GM21526 (cell line): ENCODE measurements around the gene FAM20C.

Experiments
- ATAC-seq: cut with Tn5 transposase; IDR thresholded peaks from one replicate; pipeline ENCODE4 v1.9.1; 2021; ENCODE audit warnings: moderate library complexity; ENCODE audit not compliant: unreplicated experiment, low FRiP score

FAM20C gene

GRCh38 chr7:299169-299568 lies 106.8 kb downstream of the FAM20C start:
- no peak for ATAC-seq

- ATAC-seq, result no peak
Measured at GRCh38 chr7:299628-300027, 107.3 kb downstream of the FAM20C start.

DNA sequence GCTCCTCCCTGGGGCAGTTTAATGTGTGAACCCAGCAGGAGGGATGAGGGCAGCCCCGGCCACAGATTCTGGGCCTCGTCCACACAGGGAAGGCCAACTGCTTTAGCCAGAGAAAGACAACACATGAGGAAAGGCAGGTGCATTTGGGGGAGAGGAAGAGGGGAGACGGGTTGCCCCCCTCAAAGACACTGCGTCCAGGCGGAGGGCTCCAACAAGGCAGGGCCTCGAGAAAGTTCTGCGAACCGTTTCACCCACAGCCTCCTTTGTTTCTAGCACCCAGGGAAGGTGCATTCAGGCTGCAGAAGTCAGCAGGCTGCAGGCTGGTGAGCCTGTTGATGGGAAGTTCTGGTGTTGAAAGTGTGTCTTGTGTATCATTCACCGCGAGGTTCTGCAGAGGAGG lies 107.7 kb downstream of the FAM20C start:
- ATAC-seq, result no peak

GRCh38 chr7:300546-301290 lies 108.3 kb downstream of the FAM20C start:
- no peak for ATAC-seq

DNA sequence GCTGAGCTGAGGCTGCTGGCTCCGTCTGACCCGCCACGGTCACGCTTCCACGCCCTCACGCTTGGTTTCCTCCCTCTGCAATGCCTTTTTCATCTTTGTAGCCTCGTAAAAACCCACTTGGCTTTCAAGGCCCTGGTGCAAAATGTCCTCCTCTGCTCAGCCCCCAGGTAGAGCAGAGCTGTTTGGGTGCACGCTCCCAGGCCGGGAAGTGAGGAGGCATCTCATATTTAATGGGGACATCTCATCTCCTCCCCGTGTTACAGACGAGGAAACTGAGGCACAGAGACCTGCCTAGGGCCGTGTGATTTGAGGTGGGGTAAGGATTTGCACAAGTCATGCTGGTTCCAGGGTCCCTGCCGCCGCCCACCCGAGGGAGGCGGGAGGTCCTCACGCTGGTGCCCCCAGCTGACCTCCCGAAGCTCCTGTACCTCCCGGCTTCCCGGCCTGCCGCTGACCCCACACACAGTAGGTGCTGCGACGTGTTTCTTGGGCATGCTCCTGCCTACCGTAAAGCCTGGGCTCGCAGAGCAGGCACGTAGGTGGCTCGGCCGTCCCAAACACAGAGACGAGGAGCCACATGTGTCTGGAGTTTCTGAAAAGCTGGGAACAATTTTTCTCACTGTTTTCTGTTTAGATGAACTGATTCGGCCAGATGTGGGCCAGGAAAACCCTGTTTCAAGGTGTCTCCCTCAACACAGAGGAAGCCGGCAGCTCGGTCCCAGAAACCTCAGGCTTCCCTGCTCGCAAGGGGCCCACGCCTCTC lies 109.1 kb downstream of the FAM20C start:
- no peak for ATAC-seq

- no peak for ATAC-seq
Measured at GRCh38 chr7:302054-302992, 110.0 kb downstream of the FAM20C start.

- ATAC-seq, result no peak
Measured at GRCh38 chr7:303425-303824, 111.1 kb downstream of the FAM20C start.

- no peak for ATAC-seq
Measured at GRCh38 chr7:303884-304573, 111.7 kb downstream of the FAM20C start.

GRCh38 chr7:304574-305409 lies 112.4 kb downstream of the FAM20C start:
- ATAC-seq, result no peak

DNA sequence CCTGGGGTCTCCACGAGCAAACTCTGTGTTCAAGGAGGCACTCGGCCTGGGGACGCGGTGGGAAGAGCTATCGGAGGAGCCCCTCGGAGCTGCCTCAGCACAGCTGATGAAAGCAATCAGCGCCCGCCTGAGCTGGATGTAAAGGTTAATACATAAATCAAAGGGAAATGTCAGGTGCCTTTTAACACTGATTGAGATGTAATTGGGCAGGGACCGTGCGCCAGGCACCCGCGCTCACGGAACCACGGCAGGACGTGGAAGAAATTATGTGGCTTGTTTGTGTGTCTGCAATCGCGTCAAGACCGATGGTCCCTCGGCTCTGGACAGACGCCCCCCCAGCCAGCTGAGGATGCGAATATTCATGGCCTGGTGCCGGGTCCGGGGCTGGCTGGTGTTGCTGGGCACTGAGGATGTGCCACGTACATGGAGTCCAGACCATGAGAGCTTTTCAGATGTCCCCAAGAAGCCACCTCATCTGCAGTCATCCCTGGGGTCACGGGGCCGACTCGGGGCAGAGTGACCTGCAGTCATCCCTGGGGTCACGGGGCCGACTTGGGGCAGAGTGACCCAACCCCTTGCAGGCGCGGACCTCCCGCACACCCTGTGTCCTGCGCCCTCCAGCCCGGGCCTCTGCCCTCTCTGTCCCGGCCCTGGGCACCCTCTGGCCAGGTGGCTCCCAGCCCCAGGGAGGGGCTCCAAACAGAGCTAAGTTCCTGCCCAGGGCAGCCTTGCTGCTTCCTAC lies 113.2 kb downstream of the FAM20C start:
- no peak for ATAC-seq

DNA sequence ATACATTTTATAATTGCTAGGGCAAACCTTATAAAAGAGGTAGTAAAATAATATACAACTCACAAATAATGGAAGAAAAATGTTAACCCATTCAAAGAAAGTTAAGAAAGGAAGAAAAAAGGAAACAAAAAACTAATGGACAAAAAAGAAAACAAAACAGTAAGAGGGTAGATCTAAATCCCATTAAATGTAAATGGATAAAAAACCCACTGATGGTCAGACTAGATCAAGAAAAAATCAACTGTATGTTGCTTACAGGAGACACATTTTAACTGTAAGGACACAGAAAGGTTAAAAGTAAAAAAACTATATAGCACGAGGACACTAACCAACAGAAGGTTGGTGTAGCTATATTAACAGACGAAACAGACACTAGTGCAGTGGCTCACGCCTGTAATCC lies 115.6 kb downstream of the FAM20C start:
- no peak for ATAC-seq

- no peak for ATAC-seq
Measured at GRCh38 chr7:309586-310228, 117.3 kb downstream of the FAM20C start.
